Measurements from ENCODE around the gene OBI1.

- no peak for TF ChIP-seq CTCF (IDR thresholded peaks at IDR 0.05; ENCODE audit: low read length)
- no peak for TF ChIP-seq EZH2 (IDR thresholded peaks at IDR 0.05; ENCODE audit: borderline replicate concordance, low read length)
These were observed 22.5 kb downstream of the OBI1 start for GRCh38 chr13:78636495-78636894.
